Sigmoid colon (tissue), 7 donors: ENCODE data around the gene UNC13C. TPM values are rescaled to one million over a fixed set of nuclear protein-coding genes. Genes with fewer than 3 reads are reported as not detected.

Experiments used
- DNase-seq: peaks from one replicate; pipeline ENCODE4 v3.0.0-alpha.2; 2019
- H3K27ac ChIP-seq, 4 donors: fragments of 200-600 bp; sonication (generic); one replicate each; pipeline ENCODE4 v1.5.1; 2016 to 2019; ENCODE audit warnings: mild to moderate bottlenecking in 1 of 4
- H3K27me3 ChIP-seq, 3 donors: fragments of 200-600 bp; sonication (generic); one replicate each; pipeline ENCODE4 v1.5.1; 2019; ENCODE audit warnings: mild to moderate bottlenecking in 1 of 3
- H3K36me3 ChIP-seq, 4 donors: fragments of 200-600 bp; sonication (generic); one replicate each; pipeline ENCODE4 v1.5.1; 2016 to 2019
- H3K4me1 ChIP-seq, 4 donors: fragments of 200-600 bp; sonication (generic); one replicate each; pipeline ENCODE4 v1.5.1; 2017 to 2019
- H3K4me3 ChIP-seq, 4 donors: fragments of 200-600 bp; sonication (generic); one replicate each; pipeline ENCODE4 v1.5.1; 2017 to 2019; ENCODE audit warnings: mild to moderate bottlenecking in 2 of 4, moderate library complexity in 1 of 4
- H3K9me3 ChIP-seq, 4 donors: fragments of 200-600 bp in 3 of 4; sonication (generic) in 3 of 4; one replicate each; pipeline versions ENCODE4 v1.5.1 to v1.6.1; 2013 to 2019
- EP300 ChIP-seq, 4 donors: sonication (generic); formaldehyde crosslinking; IDR thresholded peaks; one replicate each; pipeline ENCODE4 v1.6.1; 2017; ENCODE audit warnings: antibody characterized with exemption in 4 of 4
- POLR2A ChIP-seq, 2 donors: fragments of 450-650 bp; IDR thresholded peaks; one replicate each; pipeline ENCODE4 v1.6.1; 2016; ENCODE audit warnings: antibody characterized with exemption in 2 of 2, mild to moderate bottlenecking in 2 of 2, moderate library complexity in 2 of 2
- POLR2AphosphoS5 ChIP-seq, 4 donors: sonication (generic); formaldehyde crosslinking; IDR thresholded peaks; one replicate each; pipeline ENCODE4 v1.6.1; 2017; ENCODE audit warnings: antibody characterized with exemption in 4 of 4
- WGBS, 2 donors: extraction: QIAGEN DNeasy Blood & Tissue Kit; methylation state at CpG; one replicate each; pipeline ENCODE4 v1.1.7; 2013; 5-methylcytosine and 5-hydroxymethylcytosine counted together
- intact Hi-C: fragments of 100-400 bp; cut with DNase I; formaldehyde crosslinking; loops from one replicate; pipeline ENCODE4 v1.15.1; 2023
- polyA plus RNA-seq, 3 donors: library from polyadenylated mRNA; stranded (reverse); fragments of 200-250 nt; gene quantifications; one replicate each; pipeline ENCODE4 v1.2.3, GENCODE V29; 2013
- total RNA-seq, 4 donors: library from RNA; depleted of rRNA; stranded (reverse); fragments of >200 nt; gene quantifications; one replicate each; pipeline ENCODE4 v1.1.0, GENCODE V29; 2016
- TF ChIP-seq, protein P1 (sequence below), 4 experiments: fragments of 450-650 bp in 3 of 4; fragments of 200-600 bp in 1 of 4; IDR thresholded peaks; one replicate each; pipeline ENCODE4 v1.5.1; 2016 to 2019; ENCODE audit warnings: antibody characterized with exemption in 4 of 4, mild to moderate bottlenecking in 3 of 4, moderate library complexity in 2 of 4
- donor health status: healthy with polysubstance abuse.
- donor health status: Bipolar disorder and iron deficiency.
- donor health status: healthy.

UNC13C gene
- total and polyA plus RNA-seq, 7 donors = under 0.01 to 1.7 (median 1.3) TPM; not detected in 1

DNA sequence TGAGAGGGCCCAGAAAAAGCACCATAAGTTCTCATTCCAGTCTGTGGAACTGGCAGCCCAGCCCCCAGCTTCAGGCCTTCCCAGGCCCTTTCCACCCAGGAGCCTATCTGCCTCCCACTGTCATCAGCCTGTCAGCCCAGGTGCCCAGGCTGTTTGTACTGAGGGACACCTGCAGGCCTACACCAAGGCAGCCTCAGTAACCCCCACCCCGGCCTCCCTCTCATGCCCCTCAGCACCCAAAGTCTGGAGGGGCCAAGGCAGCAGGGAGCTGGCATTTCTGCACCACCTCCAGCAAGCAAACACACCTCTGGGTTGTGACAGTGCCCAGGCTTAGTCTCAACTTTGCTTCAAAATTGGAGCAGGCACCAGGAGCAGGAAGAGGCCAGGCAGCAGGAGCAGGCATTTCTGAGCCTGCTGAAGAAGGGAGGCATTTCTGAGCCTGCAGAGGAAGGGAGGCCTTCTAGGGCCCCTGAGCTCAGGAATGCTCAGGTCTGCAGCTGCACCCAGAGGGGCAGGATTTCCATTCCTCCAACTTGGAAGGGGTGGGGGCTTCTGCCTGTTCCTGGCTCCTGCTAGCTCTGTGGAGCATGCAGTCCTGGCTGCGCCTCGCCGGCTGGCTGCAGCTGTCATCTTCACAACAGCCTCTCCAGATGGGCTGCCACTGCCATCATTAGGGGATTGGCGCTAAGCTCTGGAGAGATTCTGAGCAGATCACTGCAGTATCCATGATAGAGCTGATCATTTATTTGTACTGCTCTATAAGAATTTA, 396.1 kb downstream of the UNC13C start:
- WGBS, 2 donors = 80 to 82% methylated on average over 5 of the region's 5 CpGs
- peaks cover 0 to 8% (median 0%) of the 10 kb centered on the region in 4 donors for H3K9me3 ChIP-seq
- peak; percentile 57 for DNase-seq
- intact Hi-C loops = no loop called here
- TF ChIP-seq POLR2AphosphoS5 (IDR thresholded peaks at IDR 0.05) = no peak
- TF ChIP-seq EP300 (IDR thresholded peaks at IDR 0.05) = no peak
- no peak for TF ChIP-seq POLR2A (IDR thresholded peaks at IDR 0.05)
- TF ChIP-seq, protein P1, sequence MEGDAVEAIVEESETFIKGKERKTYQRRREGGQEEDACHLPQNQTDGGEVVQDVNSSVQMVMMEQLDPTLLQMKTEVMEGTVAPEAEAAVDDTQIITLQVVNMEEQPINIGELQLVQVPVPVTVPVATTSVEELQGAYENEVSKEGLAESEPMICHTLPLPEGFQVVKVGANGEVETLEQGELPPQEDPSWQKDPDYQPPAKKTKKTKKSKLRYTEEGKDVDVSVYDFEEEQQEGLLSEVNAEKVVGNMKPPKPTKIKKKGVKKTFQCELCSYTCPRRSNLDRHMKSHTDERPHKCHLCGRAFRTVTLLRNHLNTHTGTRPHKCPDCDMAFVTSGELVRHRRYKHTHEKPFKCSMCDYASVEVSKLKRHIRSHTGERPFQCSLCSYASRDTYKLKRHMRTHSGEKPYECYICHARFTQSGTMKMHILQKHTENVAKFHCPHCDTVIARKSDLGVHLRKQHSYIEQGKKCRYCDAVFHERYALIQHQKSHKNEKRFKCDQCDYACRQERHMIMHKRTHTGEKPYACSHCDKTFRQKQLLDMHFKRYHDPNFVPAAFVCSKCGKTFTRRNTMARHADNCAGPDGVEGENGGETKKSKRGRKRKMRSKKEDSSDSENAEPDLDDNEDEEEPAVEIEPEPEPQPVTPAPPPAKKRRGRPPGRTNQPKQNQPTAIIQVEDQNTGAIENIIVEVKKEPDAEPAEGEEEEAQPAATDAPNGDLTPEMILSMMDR (IDR thresholded peaks at IDR 0.05) = no peak
- H3K27ac ChIP-seq = no peak overlapping the region
- no peaks in the 10 kb centered on the region for H3K27me3 ChIP-seq
- no peaks in the 10 kb centered on the region for H3K36me3 ChIP-seq
- H3K4me1 ChIP-seq = no peaks in the 10 kb centered on the region
- H3K4me3 ChIP-seq = no peak overlapping the region

DNA sequence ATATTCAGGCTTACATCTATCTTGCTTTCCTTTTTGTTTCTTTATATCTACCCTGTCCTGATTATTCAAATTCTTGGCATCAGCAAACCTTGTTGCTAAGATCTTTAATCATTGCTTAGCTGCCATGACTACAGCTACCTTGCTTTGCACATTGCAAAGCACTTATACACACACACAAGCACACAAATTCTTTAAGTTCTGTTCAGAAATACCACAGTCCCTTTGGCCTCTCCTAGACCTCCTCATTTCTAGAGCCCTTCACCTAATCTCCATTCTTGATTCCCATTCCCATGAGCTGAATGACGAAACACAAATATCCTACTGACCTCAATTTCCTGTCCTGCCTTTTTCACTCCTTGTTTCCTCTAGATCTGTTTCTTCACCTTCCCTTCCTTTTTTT, 409.6 kb downstream of the UNC13C start:
- no peaks in the 10 kb centered on the region for H3K9me3 ChIP-seq
- H3K27me3 ChIP-seq = no peaks in the 10 kb centered on the region
- no peak overlapping the region for H3K4me3 ChIP-seq
- H3K4me1 ChIP-seq = peaks cover 0 to 12% (median 5%) of the 10 kb centered on the region in 4 donors
- no peak overlapping the region for H3K27ac ChIP-seq
- no peak for TF ChIP-seq EP300 (IDR thresholded peaks at IDR 0.05)
- TF ChIP-seq, protein P1 (IDR thresholded peaks at IDR 0.05) = no peak
- no peak for TF ChIP-seq POLR2AphosphoS5 (IDR thresholded peaks at IDR 0.05)
- no peak for TF ChIP-seq POLR2A (IDR thresholded peaks at IDR 0.05)
- 76 to 83% methylated on average over 1 of the region's 1 CpG for WGBS, 2 donors
- intact Hi-C loops = no loop called here
- H3K36me3 ChIP-seq = no peaks in the 10 kb centered on the region
- no peak for DNase-seq

DNA sequence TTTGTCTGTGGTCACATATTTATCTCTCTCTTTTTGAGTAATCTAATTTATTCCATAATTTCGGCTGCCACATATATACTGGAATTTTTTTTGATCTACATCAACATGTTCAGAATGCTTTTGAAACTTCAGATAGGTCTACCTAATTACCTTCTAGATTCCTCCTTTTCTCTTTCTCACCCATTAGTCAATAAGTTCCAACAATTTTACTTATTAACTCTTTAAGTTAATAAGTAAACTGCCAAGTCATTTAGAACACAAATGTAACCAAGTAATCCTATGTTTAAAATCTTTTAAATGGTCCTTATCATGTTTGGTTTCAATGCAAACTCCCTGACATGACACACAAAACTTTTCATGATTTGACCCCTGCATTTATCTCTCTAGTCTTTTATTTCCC, 410.5 kb downstream of the UNC13C start:
- Histone ChIP-seq H3K27ac (no peak overlapping the region), H3K27me3 (no peaks in the 10 kb centered on the region), H3K4me3 (no peak overlapping the region), H3K4me1 (peaks cover 0 to 12% (median 5%) of the 10 kb centered on the region in 4 donors), H3K9me3 (no peaks in the 10 kb centered on the region), H3K36me3 (no peaks in the 10 kb centered on the region)
- DNase-seq = no peak
- WGBS, 2 donors = 71 to 87% methylated on average over 1 of the region's 1 CpG
- TF ChIP-seq, protein P1 (IDR thresholded peaks at IDR 0.05) = no peak
- TF ChIP-seq EP300 (IDR thresholded peaks at IDR 0.05) (no peak), POLR2AphosphoS5 (IDR thresholded peaks at IDR 0.05) (no peak), POLR2A (IDR thresholded peaks at IDR 0.05) (no peak)
- intact Hi-C loops = no loop called here

DNA sequence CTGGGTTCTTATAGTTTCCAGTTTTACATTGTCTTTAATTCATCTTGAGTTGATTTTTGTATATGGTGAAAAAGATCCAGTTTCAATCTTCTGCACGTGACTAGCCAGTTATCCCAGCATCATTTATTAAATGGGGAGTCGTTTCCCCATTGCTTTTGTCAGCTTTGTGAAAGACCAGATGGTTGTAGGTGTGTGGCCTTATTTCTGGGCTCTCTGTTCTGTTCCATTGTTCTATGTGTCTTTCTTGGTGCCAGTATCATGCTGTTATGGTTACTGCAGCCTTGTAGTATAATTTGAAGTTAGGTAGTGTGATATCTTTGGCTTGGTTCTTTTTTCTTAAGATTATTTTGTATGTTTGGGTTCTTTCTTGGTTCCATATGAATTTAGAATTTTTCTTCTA, 432.2 kb downstream of the UNC13C start:
- H3K9me3 ChIP-seq = no peaks in the 10 kb centered on the region
- no peak overlapping the region for H3K27ac ChIP-seq
- no peak for DNase-seq
- no peak overlapping the region for H3K4me3 ChIP-seq
- no peaks in the 10 kb centered on the region for H3K36me3 ChIP-seq
- H3K27me3 ChIP-seq = no peaks in the 10 kb centered on the region
- intact Hi-C loops = no loop called here
- H3K4me1 ChIP-seq = no peaks in the 10 kb centered on the region
- WGBS, 2 donors = 56 to 71% methylated on average over 2 of the region's 2 CpGs
- no peak for TF ChIP-seq POLR2AphosphoS5 (IDR thresholded peaks at IDR 0.05)
- no peak for TF ChIP-seq POLR2A (IDR thresholded peaks at IDR 0.05)
- TF ChIP-seq, protein P1 (IDR thresholded peaks at IDR 0.05) = no peak
- no peak for TF ChIP-seq EP300 (IDR thresholded peaks at IDR 0.05)
